ENCODE measurements around the gene PCDHGA7. TPM values are rescaled to one million over a fixed set of nuclear protein-coding genes. Genes with fewer than 3 reads are reported as not detected.
"Not testable (repeated sequence)": the region's sequence is repeated elsewhere in the genome, so short reads cannot be mapped to it uniquely, and the experiment has no call there.

The PCDHGA7 gene
- total RNA-seq, 1 experiment from 2014 or later, result 0.56 TPM

GRCh38 chr5:141427783-141428426 lies 45.4 kb downstream of the PCDHGA7 start:
- H3K4me3 Mint-ChIP-seq (ENCODE audit: unreplicated experiment), result no peak overlapping the region
- intact Hi-C loops (cut with micrococcal nuclease), result no loop called here
- POLR2A ChIA-PET, result interaction anchor here (1.2 kb wide), 1 partner anchor 10 kb away, joined by 4 read pairs; no protein-coding TSS in a partner anchor
- BruUV-seq (replicated peaks), result no TSS peak
- peaks cover 45% of the 10 kb centered on the region for H3K9me3 Mint-ChIP-seq (ENCODE audit: unreplicated experiment)
- no peak overlapping the region for H3K27ac Mint-ChIP-seq (ENCODE audit: low read depth, unreplicated experiment)
- no peak for TF ChIP-seq CTCF (IDR thresholded peaks at IDR 0.05; ENCODE audit: unreplicated experiment)
- no peaks in the 10 kb centered on the region for H3K4me1 Mint-ChIP-seq (ENCODE audit: insufficient read depth, unreplicated experiment)
- CTCF ChIA-PET, result no interaction called here
- DNase-seq (ENCODE audit: unreplicated experiment), result no peak
- no peaks in the 10 kb centered on the region for H3K36me3 Mint-ChIP-seq (ENCODE audit: insufficient read depth, unreplicated experiment)
- H3K27me3 Mint-ChIP-seq (ENCODE audit: insufficient read depth, unreplicated experiment), result no peaks in the 10 kb centered on the region

GRCh38 chr5:141430332-141431113 lies 48.0 kb downstream of the PCDHGA7 start, which contains the start of gene PCDHGA12:
TSS of gene PCDHGA12 (plus strand) at chr5:141430507. CDS start at chr5:141430760, 253 bp downstream.
- Mint-ChIP-seq H3K36me3 (ENCODE audit: insufficient read depth, unreplicated experiment) (no peaks in the 10 kb centered on the region), H3K9me3 (ENCODE audit: unreplicated experiment) (peaks cover 58% of the 10 kb centered on the region), H3K4me3 (ENCODE audit: unreplicated experiment) (peak within 1 kb of the TSS; percentile 19), H3K27ac (ENCODE audit: low read depth, unreplicated experiment) (no peak within 1 kb of the TSS), H3K27me3 (ENCODE audit: insufficient read depth, unreplicated experiment) (no peaks in the 10 kb centered on the region), H3K4me1 (ENCODE audit: insufficient read depth, unreplicated experiment) (no peaks in the 10 kb centered on the region)
- BruUV-seq (replicated peaks), result no TSS peak
- POLR2A ChIA-PET, result interaction anchor here (0.7 to 1.0 kb wide), 3 partner anchors 9 to 46 kb away, joined by 3 read pairs; no protein-coding TSS in a partner anchor
- CTCF ChIA-PET, result interaction anchor here (0.5 to 1.4 kb wide), 9 partner anchors 8 to 244 kb away, joined by 3 to 9 read pairs (median 3); partner anchors contain the start of genes PCDHGA11, PCDHGB7 and PCDHGC3
- intact Hi-C loops (cut with micrococcal nuclease), result loop anchor here (1.0 kb wide), 1 partner anchor 94 kb away; no protein-coding TSS in a partner anchor
- peak; percentile 89 for DNase-seq (ENCODE audit: unreplicated experiment)
- TF ChIP-seq CTCF (IDR thresholded peaks at IDR 0.05; ENCODE audit: unreplicated experiment), result peak; percentile 30

GRCh38 chr5:141431286-141431685 lies 48.7 kb downstream of the PCDHGA7 start:
- Mint-ChIP-seq H3K27ac (ENCODE audit: low read depth, unreplicated experiment) (no peak overlapping the region), H3K27me3 (ENCODE audit: insufficient read depth, unreplicated experiment) (no peaks in the 10 kb centered on the region), H3K4me3 (ENCODE audit: unreplicated experiment) (no peak overlapping the region), H3K9me3 (ENCODE audit: unreplicated experiment) (peaks cover 52% of the 10 kb centered on the region), H3K36me3 (ENCODE audit: insufficient read depth, unreplicated experiment) (no peaks in the 10 kb centered on the region), H3K4me1 (ENCODE audit: insufficient read depth, unreplicated experiment) (no peaks in the 10 kb centered on the region)
- DNase-seq (ENCODE audit: unreplicated experiment), result no peak
- TF ChIP-seq CTCF (IDR thresholded peaks at IDR 0.05; ENCODE audit: unreplicated experiment), result no peak
- intact Hi-C loops (cut with micrococcal nuclease), result no loop called here
- CTCF ChIA-PET, result interaction anchor here (0.5 to 1.4 kb wide), 5 partner anchors 8 to 208 kb away, joined by 3 to 4 read pairs (median 3); no protein-coding TSS in a partner anchor
- POLR2A ChIA-PET, result no interaction called here
- no TSS peak for BruUV-seq (replicated peaks)

- BruUV-seq (replicated peaks); H3K4me1 Mint-ChIP-seq (ENCODE audit: insufficient read depth, unreplicated experiment); H3K27me3 Mint-ChIP-seq (ENCODE audit: insufficient read depth, unreplicated experiment); H3K36me3 Mint-ChIP-seq (ENCODE audit: insufficient read depth, unreplicated experiment); POLR2A ChIA-PET; H3K27ac Mint-ChIP-seq (ENCODE audit: low read depth, unreplicated experiment); H3K4me3 Mint-ChIP-seq (ENCODE audit: unreplicated experiment); intact Hi-C loops (cut with micrococcal nuclease); DNase-seq (ENCODE audit: unreplicated experiment): not testable (repeated sequence)
- H3K9me3 Mint-ChIP-seq (ENCODE audit: unreplicated experiment), result peaks cover 42% of the 10 kb centered on the region
- CTCF ChIA-PET, result interaction anchor here (0.7 kb wide), 2 partner anchors 19 to 48 kb away, joined by 3 read pairs; no protein-coding TSS in a partner anchor
These were observed 49.8 kb downstream of the PCDHGA7 start for GRCh38 chr5:141432308-141432707.

GRCh38 chr5:141432726-141433125 lies 50.2 kb downstream of the PCDHGA7 start:
- BruUV-seq (replicated peaks); H3K27me3 Mint-ChIP-seq (ENCODE audit: insufficient read depth, unreplicated experiment); H3K4me1 Mint-ChIP-seq (ENCODE audit: insufficient read depth, unreplicated experiment); DNase-seq (ENCODE audit: unreplicated experiment); H3K4me3 Mint-ChIP-seq (ENCODE audit: unreplicated experiment); H3K36me3 Mint-ChIP-seq (ENCODE audit: insufficient read depth, unreplicated experiment); POLR2A ChIA-PET; intact Hi-C loops (cut with micrococcal nuclease); H3K27ac Mint-ChIP-seq (ENCODE audit: low read depth, unreplicated experiment): not testable (repeated sequence)
- CTCF ChIA-PET, result interaction anchor here (0.7 kb wide), 1 partner anchor 19 kb away, joined by 3 read pairs; no protein-coding TSS in a partner anchor
- H3K9me3 Mint-ChIP-seq (ENCODE audit: unreplicated experiment), result peaks cover 42% of the 10 kb centered on the region

Measured in MCF 10A (cell line).